KOPT-K1 (cell line): ENCODE measurements around the gene RCBTB2.
"Not testable (repeated sequence)": the region's sequence is repeated elsewhere in the genome, so short reads cannot be mapped to it uniquely, and the experiment has no call there.

Experiments used
- H3K27ac ChIP-seq: fragments of 200-600 bp; sonication (generic); 2 replicates; pipeline ENCODE4 v1.5.1; 2016; ENCODE audit warnings: antibody characterized with exemption, mild to moderate bottlenecking, low read depth, low read length; ENCODE audit not compliant: poor library complexity, severe bottlenecking
- H3K36me3 ChIP-seq: fragments of 200-600 bp; sonication (generic); 2 replicates; pipeline ENCODE4 v1.5.1; 2017; ENCODE audit warnings: antibody characterized with exemption, mild to moderate bottlenecking, low read length, moderate library complexity; ENCODE audit not compliant: insufficient read depth
- H3K9me3 ChIP-seq: fragments of 200-600 bp; sonication (generic); 2 replicates; pipeline ENCODE4 v1.5.1; 2017; ENCODE audit warnings: antibody characterized with exemption, low read length, mild to moderate bottlenecking; ENCODE audit not compliant: insufficient read depth, poor library complexity, severe bottlenecking

The RCBTB2 gene

GRCh38 chr13:48483575-48483974, 49.3 kb downstream of the RCBTB2 start:
- Histone ChIP-seq H3K36me3 (peaks cover 99% of the 10 kb centered on the region), H3K27ac (no peak overlapping the region), H3K9me3 (peaks cover 15% of the 10 kb centered on the region)

DNA sequence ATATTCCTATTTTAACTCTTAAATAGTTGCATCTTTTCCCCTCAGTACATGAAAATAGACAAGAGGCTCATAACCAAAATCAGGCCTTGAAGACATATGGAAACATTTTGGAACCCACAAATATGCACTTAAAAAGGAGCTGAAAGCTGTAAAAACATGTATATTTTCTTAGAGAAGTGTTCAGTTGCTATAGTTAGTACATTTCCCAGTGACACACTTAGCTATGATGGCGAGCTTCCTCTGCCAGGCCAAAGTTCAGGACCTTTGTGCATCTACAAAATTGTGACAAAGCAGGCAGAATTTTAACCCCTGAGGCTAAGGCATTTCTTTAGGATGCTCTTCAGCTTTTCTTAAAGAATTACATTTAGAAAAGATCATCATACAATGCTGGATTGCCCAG, 54.5 kb downstream of the RCBTB2 start:
- no peak overlapping the region for H3K27ac ChIP-seq
- H3K9me3 ChIP-seq, result no peaks in the 10 kb centered on the region
- H3K36me3 ChIP-seq, result peaks cover 100% of the 10 kb centered on the region

DNA sequence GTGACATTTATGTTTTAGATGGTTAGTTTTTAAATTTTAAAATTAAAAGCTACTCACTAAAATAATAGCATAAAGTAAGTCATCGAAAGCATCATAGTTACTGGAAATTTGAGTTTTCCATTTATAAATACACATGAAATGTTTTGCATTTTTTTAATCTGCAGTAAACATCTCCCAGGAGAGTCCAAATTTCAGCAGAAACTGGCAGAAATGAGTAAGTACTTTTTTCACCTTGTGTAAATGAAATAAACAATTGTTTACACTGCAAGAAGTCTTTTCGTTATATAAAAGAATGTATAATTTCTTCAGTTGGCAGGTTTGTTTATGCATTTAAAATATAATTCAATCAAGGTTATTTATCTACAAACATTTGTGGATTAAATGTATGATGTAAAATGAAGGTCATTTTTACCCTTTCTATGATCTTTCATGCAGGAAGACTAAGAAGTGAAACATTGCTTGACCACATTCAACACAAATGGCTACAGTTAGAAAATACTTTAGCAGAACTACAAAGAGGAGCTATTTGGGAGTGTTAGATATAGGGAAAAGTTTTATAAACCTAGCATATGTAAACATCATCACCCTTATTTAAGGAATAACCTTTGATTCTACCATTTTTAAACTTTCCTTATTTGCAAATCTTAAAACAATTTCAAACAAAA, 55.6 kb downstream of the RCBTB2 start:
- no peaks in the 10 kb centered on the region for H3K9me3 ChIP-seq
- H3K27ac ChIP-seq, result no peak overlapping the region
- H3K36me3 ChIP-seq, result peaks cover 99% of the 10 kb centered on the region

DNA sequence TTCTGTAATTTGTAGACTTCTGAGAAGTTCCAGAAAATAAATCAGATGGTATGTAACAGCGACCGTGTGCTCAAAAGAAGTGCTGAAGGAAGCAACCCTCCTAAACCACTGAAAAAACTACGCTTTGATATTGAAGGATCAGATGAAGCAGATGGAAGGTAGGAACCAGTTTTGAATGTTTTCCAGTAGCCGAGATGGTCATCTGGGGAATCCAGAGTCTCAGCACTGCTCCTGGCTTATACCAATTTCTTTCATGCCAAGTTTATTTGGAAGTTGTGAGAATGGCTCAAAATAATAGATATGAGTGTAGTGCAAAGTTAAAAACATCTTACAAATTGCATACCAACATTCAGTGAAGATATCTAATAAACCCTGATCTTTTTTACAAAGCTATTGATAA, 56.2 kb downstream of the RCBTB2 start:
- Histone ChIP-seq H3K9me3 (no peaks in the 10 kb centered on the region), H3K36me3 (peaks cover 99% of the 10 kb centered on the region), H3K27ac (no peak overlapping the region)

- Histone ChIP-seq H3K9me3 (no peaks in the 10 kb centered on the region), H3K36me3 (peaks cover 97% of the 10 kb centered on the region), H3K27ac (no peak overlapping the region)
These were observed 56.7 kb downstream of the RCBTB2 start for GRCh38 chr13:48476215-48476614.

- Histone ChIP-seq H3K9me3 (no peaks in the 10 kb centered on the region), H3K27ac (no peak overlapping the region), H3K36me3 (peaks cover 87% of the 10 kb centered on the region)
These were observed 57.6 kb downstream of the RCBTB2 start for GRCh38 chr13:48475230-48475629.

- Histone ChIP-seq H3K27ac (no peak overlapping the region), H3K36me3 (peaks cover 100% of the 10 kb centered on the region), H3K9me3 (no peaks in the 10 kb centered on the region)
These were observed 75.2 kb downstream of the RCBTB2 start for GRCh38 chr13:48457578-48458242.

- Histone ChIP-seq H3K9me3 (peaks cover 6% of the 10 kb centered on the region), H3K36me3 (peaks cover 97% of the 10 kb centered on the region), H3K27ac (no peak overlapping the region)
These were observed 76.3 kb downstream of the RCBTB2 start for GRCh38 chr13:48456546-48456945.

- H3K36me3 ChIP-seq, result peaks cover 93% of the 10 kb centered on the region
- peaks cover 31% of the 10 kb centered on the region for H3K9me3 ChIP-seq
- not testable (repeated sequence) for H3K27ac ChIP-seq
These were observed 81.7 kb downstream of the RCBTB2 start for GRCh38 chr13:48451196-48451595.

GRCh38 chr13:48449656-48450055, 83.2 kb downstream of the RCBTB2 start:
- Histone ChIP-seq H3K27ac (no peak overlapping the region), H3K36me3 (peaks cover 93% of the 10 kb centered on the region), H3K9me3 (peaks cover 31% of the 10 kb centered on the region)

GRCh38 chr13:48448959-48449614, 83.8 kb downstream of the RCBTB2 start:
- Histone ChIP-seq H3K36me3 (peaks cover 93% of the 10 kb centered on the region), H3K9me3 (peaks cover 31% of the 10 kb centered on the region), H3K27ac (no peak overlapping the region)

DNA sequence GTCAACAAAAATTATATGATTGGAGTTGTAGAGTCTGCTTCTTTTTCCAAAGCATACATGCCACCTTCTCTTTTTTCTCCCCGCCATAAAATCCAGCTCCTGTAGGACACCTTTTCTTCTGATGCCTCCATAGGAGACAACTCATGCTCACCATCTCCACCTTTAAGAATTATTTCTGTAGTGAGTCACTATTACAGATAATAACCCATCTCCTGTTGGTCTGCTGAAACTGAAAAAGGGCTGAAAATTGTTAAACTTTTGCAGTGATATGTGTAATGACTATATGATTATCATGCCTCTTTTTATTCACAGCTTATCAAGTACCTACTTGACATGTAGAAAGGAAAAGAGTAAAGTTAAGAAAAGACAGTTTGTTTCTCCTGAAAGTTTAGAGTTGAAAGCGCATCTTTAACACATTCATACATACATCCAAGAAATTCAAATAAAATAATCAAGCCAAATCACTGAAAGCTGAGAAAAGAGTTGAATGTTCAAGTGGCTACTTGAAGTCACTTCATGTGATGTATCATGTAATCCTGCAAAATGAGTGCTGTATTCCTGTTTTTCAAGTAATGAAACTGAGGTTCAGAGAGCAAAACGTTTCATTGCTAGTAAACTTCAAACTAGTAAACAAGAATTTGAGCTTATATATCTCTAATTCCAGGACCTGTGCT, 84.5 kb downstream of the RCBTB2 start:
- no peak overlapping the region for H3K27ac ChIP-seq
- peaks cover 93% of the 10 kb centered on the region for H3K36me3 ChIP-seq
- peaks cover 31% of the 10 kb centered on the region for H3K9me3 ChIP-seq

DNA sequence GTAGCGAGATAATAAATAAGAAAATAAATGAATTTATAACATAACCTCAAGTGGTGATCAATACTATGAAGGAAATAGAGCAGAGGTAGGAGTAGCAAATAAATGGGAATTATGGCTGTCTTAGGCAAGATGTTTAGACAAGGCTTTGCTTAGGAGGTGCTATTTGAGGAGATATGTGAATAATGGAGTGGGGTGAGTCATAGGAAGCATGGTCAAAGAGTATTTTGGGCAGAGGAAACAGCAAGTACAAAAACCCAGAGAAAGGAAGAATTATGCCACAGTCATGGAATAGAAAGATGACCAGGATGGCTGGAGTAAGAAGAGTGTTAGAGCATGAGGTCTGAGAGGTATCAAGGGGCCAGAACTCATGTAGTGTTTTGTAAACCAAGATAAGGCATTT, 86.4 kb downstream of the RCBTB2 start:
- H3K9me3 ChIP-seq, result peaks cover 24% of the 10 kb centered on the region
- no peak overlapping the region for H3K27ac ChIP-seq
- H3K36me3 ChIP-seq, result peaks cover 88% of the 10 kb centered on the region

DNA sequence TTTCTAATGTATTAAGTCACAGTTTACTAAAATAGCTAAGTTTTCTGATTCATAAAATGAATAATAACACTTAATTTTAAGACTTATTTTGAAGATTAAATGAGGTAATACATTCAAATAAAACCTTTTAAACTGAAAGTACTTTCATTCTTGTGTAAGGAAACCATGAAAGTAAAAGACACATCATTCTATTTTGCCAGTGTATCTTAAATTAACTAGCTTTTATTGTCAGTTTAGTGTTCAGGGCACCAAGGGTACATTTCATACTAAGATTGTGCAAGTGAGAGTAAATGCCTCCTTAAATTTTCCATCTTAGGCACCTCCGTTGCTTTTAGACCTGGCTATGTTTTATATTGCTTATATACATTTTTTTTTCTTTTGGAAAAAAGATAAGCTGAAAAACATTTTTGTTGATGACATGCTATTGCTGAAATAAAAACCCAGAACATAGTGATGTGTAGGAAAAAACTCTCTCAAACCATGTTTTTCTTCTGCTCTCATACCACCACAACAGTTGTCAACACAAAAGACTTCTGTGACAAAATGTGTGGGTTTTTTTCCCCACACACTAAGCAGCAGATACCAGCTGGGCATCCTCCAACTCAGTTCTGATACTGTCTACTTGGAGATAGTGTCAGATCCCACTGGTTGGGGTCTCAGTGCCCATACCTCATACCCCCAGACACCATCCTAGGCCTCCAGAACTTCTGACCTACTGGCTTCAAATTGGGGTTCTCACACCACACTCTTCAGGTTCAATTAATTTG, 89.3 kb downstream of the RCBTB2 start:
- Histone ChIP-seq H3K36me3 (peaks cover 78% of the 10 kb centered on the region), H3K27ac (no peak overlapping the region), H3K9me3 (no peaks in the 10 kb centered on the region)
